ENCODE results near the gene BBS9.
"Not testable (repeated sequence)": the region's sequence is repeated elsewhere in the genome, so short reads cannot be mapped to it uniquely, and the experiment has no call there.

The BBS9 gene

GRCh38 chr7:33511778-33512177, 382.4 kb downstream of the BBS9 start:
- no peak for DNase-seq

GRCh38 chr7:33516568-33516967, 387.2 kb downstream of the BBS9 start:
- no peak for DNase-seq

GRCh38 chr7:33517191-33517590, 387.8 kb downstream of the BBS9 start:
- no peak for DNase-seq

DNA sequence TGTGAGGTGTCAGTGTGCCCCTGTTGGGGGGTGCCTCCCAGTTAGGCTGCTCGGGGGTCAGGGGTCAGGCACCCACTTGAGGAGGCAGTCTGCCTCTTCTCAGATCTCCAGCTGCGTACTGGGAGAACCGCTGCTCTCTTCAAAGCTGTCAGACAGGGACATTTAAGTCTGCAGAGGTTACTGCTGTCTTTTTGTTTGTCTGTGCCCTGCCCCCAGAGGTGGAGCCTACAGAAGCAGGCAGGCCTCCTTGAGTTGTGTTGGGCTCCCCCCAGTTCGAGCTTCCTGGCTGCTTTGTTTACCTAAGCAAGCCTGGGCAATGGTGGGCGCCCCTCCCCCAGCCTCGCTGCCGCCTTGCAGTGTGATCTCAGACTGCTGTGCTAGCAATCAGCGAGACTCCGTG, 397.6 kb downstream of the BBS9 start:
- not testable (repeated sequence) for DNase-seq

DNA sequence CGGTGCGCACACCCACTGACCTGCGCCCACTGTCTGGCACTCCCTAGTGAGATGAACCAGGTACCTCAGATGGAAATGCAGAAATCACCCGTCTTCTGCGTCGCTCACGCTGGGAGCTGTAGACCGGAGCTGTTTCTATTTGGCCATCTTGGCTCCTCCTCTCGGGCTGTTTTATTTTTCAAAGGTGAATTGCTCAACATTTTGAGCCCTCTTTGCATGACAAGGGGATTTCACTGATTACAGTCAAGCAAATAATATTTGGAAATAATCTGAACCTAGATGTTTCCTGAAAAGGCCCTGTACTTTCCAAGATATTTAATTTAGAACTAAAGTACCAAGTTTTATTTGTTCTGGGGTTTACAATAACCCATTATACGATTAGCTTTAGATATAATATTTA, 398.2 kb downstream of the BBS9 start:
- not testable (repeated sequence) for DNase-seq

DNA sequence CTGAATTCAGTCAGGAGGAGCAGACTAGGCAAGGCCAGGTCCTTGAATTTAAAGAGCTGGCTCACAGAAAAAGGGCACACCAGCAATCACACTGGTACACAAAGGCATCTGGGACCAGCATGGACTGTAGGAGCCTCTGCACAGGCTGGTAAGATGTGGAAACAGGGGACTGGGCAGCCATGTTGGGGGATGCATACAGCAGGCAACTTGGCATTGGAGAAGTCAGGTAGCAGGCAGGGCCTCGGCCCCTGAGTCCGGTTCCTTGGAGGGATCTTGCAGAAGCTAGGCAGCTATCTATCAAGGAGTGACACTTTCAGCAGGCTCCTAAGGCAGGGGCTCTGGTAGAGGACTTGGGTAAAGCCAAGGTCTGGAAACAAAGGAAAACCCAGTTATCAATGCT, 399.7 kb downstream of the BBS9 start:
- no peak for DNase-seq

DNA sequence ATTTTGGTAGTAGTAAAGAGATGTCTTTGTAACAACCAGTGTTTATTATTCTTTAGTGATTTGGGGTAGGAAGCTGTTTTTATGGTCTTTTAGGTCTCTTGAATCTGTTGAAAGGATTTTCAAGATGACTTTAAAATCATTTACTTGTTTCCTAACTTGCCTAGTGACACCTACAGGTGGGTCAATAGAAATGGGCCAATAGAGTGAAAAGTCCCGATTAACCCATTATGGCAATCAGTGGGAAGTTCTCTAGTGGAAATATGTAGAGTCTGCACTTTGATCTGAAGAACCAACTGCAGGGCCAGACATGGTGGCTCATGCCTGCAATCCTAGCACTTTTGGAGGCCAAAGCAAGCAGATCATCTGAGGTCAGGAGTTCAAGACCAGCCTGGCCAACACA, 401.3 kb downstream of the BBS9 start:
- no peak for DNase-seq

DNA sequence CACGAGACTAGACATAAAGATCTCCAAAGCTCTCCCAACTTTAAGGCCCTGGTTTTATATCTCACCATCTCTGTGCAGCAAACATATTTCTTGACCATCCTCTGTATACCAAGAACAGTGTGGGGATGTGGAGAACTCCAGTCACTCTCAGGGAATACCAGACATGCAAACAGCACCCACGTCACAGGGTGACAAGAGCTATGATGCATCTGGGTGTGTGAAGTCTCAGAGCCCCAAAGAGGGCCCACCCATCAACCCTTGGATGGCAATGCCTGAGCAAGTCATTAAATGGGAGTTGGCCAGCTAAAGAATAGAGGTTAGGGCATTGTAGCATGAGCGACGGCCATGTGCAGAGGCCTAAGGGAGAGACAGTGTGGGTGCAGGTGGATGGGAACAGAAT, 402.5 kb downstream of the BBS9 start:
- DNase-seq, result no peak

- no peak for DNase-seq
These were observed 405.5 kb downstream of the BBS9 start for GRCh38 chr7:33534833-33535232.

DNA sequence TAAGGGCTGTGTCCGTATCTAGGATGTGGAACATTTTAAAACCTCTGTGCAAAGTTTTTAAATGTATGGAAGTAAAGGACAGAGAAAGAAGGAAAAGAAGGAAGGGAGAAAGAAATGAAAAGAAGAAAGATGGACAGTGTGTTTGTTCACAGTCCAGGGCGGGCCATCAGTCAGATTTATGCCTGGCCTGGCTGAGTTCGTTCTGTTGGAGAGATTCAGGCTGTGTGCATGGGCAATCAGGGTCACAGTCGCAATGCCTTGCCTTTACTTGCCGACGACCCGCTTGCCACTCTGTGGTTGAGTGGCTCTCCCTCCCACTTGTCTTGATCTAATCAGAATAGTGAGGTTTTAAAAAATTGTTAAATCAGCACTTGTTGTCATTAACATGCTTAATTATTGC, 406.6 kb downstream of the BBS9 start:
- DNase-seq, result no peak

DNA sequence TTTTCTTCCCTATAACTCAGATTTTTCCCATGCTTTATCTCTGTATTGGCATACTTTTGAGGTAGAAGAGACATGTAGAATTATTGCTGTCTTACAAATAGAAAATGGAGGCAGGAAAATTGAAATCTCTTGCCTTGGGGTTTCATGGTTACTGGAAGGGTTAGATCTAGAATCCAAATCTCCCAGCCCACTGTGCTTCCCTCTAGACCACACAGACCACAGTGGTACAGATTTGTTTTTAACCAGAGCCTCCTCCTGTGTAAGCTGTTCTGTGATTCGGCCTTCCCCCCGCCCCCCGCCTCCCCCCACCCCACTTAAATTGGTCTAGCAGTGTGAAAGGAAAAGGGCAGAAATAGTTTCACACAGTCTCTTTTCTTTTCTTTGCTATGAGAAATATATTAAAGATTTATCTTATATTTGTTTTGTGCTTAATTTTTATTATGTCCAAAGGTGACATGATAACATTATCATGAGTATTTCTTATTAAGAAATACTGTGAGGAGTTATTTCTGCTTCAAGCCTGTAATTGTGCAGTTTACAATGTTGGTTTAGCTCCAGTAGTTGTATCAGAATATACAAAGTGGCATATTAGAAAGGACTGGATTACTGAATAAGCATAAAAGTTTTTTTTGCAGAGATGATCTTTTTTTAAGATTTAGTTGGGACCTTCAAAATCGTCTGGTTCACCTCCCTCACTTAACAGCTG, 407.2 kb downstream of the BBS9 start:
- no peak for DNase-seq

DNA sequence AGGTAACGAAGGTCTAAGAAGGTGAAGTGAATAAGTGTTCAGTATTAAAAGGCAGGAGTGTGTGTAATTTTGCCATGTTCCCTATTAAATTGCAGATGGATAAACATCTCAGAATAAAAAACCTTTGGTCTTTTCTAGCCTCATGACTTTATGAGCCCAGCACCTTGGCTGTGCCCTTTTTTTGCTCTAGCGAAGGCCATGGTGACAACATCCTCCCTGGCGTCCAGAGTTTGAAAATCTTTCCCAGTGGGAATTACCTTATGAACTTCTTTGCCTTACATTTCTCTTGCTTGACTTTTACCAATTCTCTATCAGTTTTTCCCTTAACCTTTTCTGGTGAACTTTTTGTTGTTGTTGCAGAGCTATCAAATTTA, 407.7 kb downstream of the BBS9 start:
- DNase-seq, result no peak

DNA sequence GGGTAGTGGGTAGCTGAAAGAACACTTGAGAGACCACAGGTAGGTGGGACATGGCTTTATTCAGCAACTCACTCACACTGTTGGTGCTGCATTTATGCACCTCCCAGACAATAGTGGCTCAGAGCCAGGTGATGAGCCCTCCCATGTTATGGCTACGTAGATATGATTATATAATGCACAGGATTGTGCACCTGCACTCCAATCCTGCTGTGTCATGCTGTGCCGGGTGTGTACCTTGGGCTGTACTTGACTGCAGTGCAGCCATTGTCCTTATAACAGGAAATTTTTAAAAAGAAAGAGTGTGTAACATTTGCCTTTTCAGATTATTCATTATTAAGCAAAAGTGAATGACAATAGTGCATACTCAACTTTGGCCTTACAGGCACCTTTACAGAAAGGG, 409.8 kb downstream of the BBS9 start:
- no peak for DNase-seq

DNA sequence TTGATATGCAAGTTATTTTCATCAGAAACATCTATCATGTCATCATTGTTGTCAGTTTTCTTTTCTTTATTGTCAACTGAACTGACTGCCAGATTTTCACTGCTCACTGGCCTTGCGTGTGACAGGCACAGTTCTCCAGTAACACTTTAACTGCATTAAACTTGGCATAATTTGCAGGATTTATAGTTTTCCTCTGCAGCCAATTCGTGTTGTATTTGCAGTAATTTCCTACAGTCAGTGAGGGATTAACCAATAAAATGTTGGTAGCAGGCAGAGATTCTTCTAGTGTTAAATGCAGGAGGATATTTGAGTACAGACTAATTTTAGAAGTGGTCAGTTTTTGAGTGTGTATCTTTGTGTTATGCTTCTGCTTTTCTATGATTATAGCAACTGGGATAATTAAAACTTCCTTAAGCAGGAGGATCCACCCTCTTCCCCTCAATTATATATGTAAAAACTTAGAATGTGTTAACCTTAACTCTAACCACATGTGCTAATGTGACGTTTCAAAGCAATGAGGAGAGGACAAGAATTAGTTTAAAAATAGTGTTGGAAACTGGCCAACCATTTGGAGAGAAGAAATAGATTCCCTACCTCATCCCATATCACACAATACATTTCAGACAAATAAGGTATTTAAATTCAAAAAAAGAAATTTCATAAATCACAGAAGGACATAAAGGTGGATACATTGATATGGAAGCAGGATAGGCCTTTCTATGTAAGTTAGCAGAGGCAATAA, 410.5 kb downstream of the BBS9 start:
- no peak for DNase-seq

- DNase-seq, result no peak
These were observed 418.5 kb downstream of the BBS9 start for GRCh38 chr7:33547880-33548279.

DNA sequence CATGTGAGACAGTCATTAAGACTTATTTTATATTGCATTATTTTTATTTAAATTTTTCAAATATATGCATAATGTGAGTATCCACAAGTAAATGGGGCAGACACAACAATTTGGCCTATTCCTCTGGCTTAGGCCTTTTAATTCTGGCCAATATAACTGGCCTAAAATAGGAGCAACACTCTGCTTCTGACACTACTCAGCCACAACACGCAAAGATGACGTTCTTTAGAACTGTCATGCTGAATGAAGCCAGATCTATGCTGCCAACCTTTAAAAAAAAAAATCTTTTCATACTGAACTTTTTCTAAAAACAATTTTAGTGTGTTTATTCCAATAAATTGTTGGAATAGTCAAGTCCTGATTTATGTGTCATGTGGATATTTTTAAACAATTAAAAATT, 421.0 kb downstream of the BBS9 start:
- no peak for DNase-seq

DNA sequence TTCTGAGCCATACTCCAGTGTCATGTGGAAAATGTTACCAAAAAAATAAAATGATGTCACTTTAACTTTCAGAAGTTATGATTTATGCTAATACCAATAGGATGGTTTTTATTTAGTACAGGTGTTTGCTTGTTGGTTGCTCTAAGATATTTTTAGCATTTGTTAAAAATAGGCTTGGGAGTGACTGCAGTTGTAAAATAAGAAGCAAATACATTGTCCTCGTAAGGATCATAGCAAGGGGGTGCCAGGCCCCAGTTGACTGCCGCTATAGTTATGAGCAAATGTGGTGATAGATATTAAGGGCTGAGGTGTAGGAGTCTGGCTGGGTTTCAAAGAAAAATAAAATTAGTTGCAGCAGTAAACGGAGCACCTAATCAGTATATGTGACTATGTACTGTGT, 421.6 kb downstream of the BBS9 start:
- no peak for DNase-seq

- no peak for DNase-seq
These were observed 424.7 kb downstream of the BBS9 start for GRCh38 chr7:33554046-33554445.

DNA sequence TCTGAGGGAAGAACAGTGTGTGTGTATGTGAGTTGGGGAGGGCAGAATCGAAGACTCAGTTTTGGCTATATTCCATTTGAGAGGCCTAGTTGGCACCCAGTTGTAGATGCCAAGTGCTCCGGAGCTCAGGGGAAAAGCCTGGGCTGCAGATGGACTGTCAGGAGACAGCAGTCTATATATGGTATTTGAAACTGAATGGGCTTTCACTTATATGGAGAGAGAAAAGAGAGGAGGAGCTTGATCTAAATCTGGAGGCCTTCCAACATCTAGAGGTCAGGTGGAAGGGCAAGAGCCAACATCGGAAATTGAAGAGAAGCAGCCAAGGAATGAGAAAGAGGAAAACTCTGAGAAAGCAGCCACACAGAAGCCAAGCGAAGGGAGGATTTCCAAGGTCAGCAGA, 425.2 kb downstream of the BBS9 start:
- DNase-seq, result no peak

DNA sequence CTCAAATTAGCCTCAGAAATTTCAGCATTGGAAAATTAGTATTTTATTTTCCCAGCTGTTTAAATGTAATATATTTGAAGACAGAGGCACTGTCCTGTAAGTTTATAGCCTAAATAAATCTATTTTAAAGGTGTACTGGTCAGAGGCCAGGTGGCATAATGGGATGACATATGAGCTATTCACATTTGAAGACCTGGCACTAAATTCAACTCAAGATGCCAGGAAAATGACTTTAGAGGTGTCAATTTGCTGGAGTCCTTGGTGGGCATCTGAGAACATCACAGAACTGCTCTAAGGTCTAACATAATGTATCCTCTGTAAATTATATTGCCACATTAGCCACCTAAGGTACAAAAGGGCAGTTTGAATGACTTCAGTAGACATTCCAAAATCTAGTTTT, 427.1 kb downstream of the BBS9 start:
- DNase-seq, result no peak

DNA sequence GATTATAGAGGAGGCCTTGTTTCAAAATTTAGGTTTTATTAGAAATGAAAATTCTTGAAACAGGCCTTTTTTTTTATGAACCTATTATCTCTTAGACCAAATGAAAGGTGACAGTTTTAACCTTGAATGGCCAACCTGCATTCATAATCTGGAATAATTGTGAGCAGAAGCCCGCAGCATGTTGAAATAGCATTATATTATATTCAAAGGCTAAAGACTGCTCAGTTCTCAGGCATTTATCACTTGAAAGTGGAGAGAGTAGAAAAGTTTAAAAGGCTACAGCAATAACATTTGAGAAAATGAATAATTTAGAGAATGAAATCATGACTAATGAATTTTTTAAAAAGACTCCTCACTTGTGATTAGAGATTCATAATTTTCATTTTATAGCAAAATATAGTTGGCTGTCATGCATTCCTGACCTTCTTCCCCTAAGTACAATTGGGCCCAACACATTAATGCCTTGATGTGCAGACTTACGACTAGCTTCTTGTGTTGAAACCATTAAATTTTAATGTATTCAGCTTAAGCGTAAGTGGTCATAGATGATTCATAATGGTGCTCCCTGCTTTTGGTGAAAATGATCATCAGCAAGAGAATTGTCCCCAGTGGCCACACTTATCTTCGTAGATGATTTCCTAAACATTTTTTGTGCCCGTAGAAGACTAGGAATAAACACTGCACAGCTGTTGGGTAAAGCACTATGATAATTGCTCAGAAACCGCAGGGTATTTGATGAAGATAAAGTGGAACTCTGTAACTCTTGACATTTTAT, 429.4 kb downstream of the BBS9 start:
- no peak for DNase-seq

DNA sequence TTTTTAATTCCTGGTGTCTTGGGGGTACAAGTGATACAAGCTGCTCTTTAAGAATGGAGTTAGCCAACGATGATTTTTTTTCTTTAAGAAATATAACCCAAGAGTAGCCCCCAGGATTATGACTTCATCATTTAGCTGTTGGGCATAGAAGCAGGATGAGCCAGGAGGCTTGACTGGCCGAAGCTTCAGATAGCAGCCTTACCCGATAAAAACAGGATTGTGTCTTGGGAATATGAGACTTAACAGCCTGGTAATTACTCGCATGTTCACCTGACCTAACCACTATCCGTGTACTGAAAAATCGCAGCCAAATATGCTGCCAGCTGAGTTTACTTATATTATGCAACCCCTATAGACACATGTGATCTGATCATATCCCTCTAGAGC, 430.0 kb downstream of the BBS9 start:
- no peak for DNase-seq

- no peak for DNase-seq
These were observed 433.6 kb downstream of the BBS9 start for GRCh38 chr7:33562996-33563395.

GRCh38 chr7:33563651-33564050, 434.3 kb downstream of the BBS9 start:
- no peak for DNase-seq

Data from activated CD4-positive, alpha-beta T cell treated with anti-CD3 and anti-CD28 coated beads, Interleukin-10, Interleukin-2, amounts not matched to agents 100 ng/mL and 50 ng/mL, durations not matched to agents 16 hours and 8 hours (primary cell).